ENCODE measurements around the gene COL20A1. TPM values are rescaled to one million over a fixed set of nuclear protein-coding genes. Genes with fewer than 3 reads are reported as not detected.
A peak's percentile ranks its signal among the peaks of the same experiment; 100 is the strongest.

The COL20A1 gene
- total RNA-seq, 2 experiments from 2014 or later: not detected

- CTCF ChIA-PET: no interaction called here
- no peak overlapping the region for H3K27ac Mint-ChIP-seq
- no peaks in the 10 kb centered on the region for H3K4me1 Mint-ChIP-seq
- peaks cover 6% of the 10 kb centered on the region for H3K9me3 Mint-ChIP-seq (ENCODE audit: low read depth)
- no peak for DNase-seq
- H3K36me3 Mint-ChIP-seq: peaks cover 3% of the 10 kb centered on the region
- ATAC-seq: no peak
- H3K27me3 Mint-ChIP-seq: no peaks in the 10 kb centered on the region
- no peak overlapping the region for H3K4me3 Mint-ChIP-seq
These were observed 57.8 kb downstream of the COL20A1 start for GRCh38 chr20:63350597-63351325.

GRCh38 chr20:63351326-63351700 lies 58.3 kb downstream of the COL20A1 start:
- Mint-ChIP-seq H3K9me3 (ENCODE audit: low read depth) (peaks cover 6% of the 10 kb centered on the region), H3K27ac (no peak overlapping the region), H3K4me1 (no peaks in the 10 kb centered on the region), H3K36me3 (peaks cover 3% of the 10 kb centered on the region), H3K4me3 (no peak overlapping the region), H3K27me3 (no peaks in the 10 kb centered on the region)
- ATAC-seq: no peak
- CTCF ChIA-PET: no interaction called here
- DNase-seq: no peak

DNA sequence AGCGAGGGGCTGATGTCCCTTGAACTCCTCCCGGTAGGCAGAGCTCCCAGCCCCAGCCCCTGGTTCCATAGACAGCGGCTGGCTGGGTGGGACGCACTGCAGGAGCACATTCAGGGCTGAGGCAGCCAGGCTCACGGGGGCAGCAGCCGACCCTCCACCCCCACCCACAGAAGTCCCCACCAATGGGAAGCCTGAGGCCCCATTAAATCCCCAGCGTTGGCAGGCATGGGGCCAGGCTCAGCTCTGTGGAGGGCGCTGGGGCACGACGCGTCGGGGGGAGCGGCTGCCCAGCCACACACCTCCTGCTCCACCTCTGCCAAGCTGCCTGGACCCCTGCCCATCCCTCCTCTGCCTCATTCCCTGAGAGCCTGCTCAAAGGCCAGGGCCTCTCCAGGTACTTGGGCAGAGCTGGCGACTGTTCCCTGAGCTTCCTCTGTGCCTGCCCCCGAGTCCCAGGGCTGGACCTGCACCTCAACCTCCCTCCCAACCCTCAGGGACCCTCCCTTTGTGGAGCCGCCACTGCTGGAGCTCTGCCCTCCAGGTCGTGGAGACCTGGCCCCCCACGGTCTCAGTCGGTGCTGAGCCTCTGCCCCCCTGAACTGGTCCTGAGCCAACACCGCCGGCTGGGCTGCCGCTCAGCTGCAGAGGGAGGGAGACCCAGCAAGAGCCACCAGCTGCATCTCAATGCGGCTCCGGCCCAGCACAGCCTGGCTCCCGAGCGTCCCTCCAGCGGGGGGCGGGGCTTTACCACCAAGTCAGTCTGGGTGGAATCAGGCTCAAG lies 59.0 kb downstream of the COL20A1 start:
- Mint-ChIP-seq H3K4me1 (no peaks in the 10 kb centered on the region), H3K9me3 (ENCODE audit: low read depth) (peaks cover 6% of the 10 kb centered on the region), H3K36me3 (peaks cover 3% of the 10 kb centered on the region), H3K27ac (no peak overlapping the region), H3K27me3 (no peaks in the 10 kb centered on the region), H3K4me3 (no peak overlapping the region)
- DNase-seq (no peak), ATAC-seq (no peak)
- CTCF ChIA-PET: no interaction called here

DNA sequence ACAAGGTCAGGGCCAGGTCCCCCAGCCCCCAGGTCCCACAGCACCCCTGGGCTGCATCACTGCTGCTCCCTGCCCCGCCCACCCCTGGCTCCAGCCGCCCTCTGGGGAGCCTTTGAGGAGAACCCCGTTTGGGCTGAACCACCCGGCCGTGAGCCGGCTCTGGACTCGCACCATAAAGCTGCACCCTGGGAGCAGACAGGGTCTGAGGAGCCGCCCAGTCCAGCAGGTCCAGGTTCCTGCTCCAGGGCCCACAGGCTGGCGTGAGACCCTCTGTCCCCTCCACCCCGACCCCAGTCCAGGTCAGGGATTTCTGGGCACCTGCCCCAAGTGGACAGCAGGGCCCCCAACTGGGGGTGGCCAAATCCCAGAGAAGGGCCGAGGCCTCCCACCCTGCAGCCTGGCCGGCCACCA lies 59.8 kb downstream of the COL20A1 start:
- CTCF ChIA-PET: no interaction called here
- H3K9me3 Mint-ChIP-seq (ENCODE audit: low read depth): peaks cover 6% of the 10 kb centered on the region
- no peaks in the 10 kb centered on the region for H3K27me3 Mint-ChIP-seq
- no peak overlapping the region for H3K4me3 Mint-ChIP-seq
- no peak overlapping the region for H3K27ac Mint-ChIP-seq
- H3K4me1 Mint-ChIP-seq: no peaks in the 10 kb centered on the region
- DNase-seq (no peak), ATAC-seq (no peak)
- peaks cover 3% of the 10 kb centered on the region for H3K36me3 Mint-ChIP-seq

- H3K4me3 Mint-ChIP-seq: no peak overlapping the region
- peaks cover 6% of the 10 kb centered on the region for H3K9me3 Mint-ChIP-seq (ENCODE audit: low read depth)
- peaks cover 3% of the 10 kb centered on the region for H3K36me3 Mint-ChIP-seq
- H3K27ac Mint-ChIP-seq: no peak overlapping the region
- DNase-seq: no peak
- peaks cover 5% of the 10 kb centered on the region for H3K27me3 Mint-ChIP-seq
- CTCF ChIA-PET: no interaction called here
- ATAC-seq: no peak
- H3K4me1 Mint-ChIP-seq: no peaks in the 10 kb centered on the region
These were observed 61.8 kb downstream of the COL20A1 start for GRCh38 chr20:63354636-63355350.

- DNase-seq: no peak
These were observed 62.9 kb downstream of the COL20A1 start for GRCh38 chr20:63355781-63356295.

DNA sequence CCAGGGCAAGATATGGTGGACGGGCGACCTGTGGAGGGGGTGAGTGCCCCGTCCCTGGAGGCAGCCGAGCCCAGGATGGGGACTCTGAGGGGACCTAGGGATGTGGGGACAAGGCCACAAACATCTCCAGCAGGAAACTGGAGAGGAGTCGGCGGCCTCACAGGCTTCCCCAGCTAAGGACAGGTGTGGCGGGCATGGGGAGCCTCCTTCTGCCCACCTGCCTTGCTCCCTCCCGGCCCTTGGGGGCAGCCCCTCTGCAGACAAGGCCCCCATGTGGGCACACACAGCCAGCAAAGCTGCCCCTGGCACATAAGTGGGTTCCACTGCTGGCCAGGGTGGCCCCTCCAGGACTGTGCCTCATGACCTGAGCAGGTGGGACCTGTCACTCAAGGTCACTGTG lies 63.5 kb downstream of the COL20A1 start:
- Mint-ChIP-seq H3K27ac (no peak overlapping the region), H3K27me3 (peaks cover 11% of the 10 kb centered on the region), H3K4me1 (no peaks in the 10 kb centered on the region), H3K4me3 (no peak overlapping the region), H3K36me3 (no peaks in the 10 kb centered on the region), H3K9me3 (ENCODE audit: low read depth) (no peaks in the 10 kb centered on the region)
- ATAC-seq (no peak), DNase-seq (no peak)
- CTCF ChIA-PET: no interaction called here

More at GRCh38 chr20:63355781-63356295, 62.9 kb downstream of the COL20A1 start:
- no peaks in the 10 kb centered on the region for H3K9me3 Mint-ChIP-seq (ENCODE audit: low read depth)
- H3K27ac Mint-ChIP-seq: no peak overlapping the region
- CTCF ChIA-PET: no interaction called here
- ATAC-seq: no peak
- no peaks in the 10 kb centered on the region for H3K36me3 Mint-ChIP-seq
- no peaks in the 10 kb centered on the region for H3K4me1 Mint-ChIP-seq
- no peak overlapping the region for H3K4me3 Mint-ChIP-seq
- peaks cover 11% of the 10 kb centered on the region for H3K27me3 Mint-ChIP-seq

GRCh38 chr20:63356931-63357879 lies 64.2 kb downstream of the COL20A1 start:
- H3K4me3 Mint-ChIP-seq: no peak overlapping the region
- H3K4me1 Mint-ChIP-seq: no peaks in the 10 kb centered on the region
- ATAC-seq (no peak), DNase-seq (no peak)
- CTCF ChIA-PET: no interaction called here
- H3K9me3 Mint-ChIP-seq (ENCODE audit: low read depth): no peaks in the 10 kb centered on the region
- peak overlapping the region; percentile 2 for H3K27ac Mint-ChIP-seq
- no peaks in the 10 kb centered on the region for H3K36me3 Mint-ChIP-seq
- peaks cover 14% of the 10 kb centered on the region for H3K27me3 Mint-ChIP-seq

DNA sequence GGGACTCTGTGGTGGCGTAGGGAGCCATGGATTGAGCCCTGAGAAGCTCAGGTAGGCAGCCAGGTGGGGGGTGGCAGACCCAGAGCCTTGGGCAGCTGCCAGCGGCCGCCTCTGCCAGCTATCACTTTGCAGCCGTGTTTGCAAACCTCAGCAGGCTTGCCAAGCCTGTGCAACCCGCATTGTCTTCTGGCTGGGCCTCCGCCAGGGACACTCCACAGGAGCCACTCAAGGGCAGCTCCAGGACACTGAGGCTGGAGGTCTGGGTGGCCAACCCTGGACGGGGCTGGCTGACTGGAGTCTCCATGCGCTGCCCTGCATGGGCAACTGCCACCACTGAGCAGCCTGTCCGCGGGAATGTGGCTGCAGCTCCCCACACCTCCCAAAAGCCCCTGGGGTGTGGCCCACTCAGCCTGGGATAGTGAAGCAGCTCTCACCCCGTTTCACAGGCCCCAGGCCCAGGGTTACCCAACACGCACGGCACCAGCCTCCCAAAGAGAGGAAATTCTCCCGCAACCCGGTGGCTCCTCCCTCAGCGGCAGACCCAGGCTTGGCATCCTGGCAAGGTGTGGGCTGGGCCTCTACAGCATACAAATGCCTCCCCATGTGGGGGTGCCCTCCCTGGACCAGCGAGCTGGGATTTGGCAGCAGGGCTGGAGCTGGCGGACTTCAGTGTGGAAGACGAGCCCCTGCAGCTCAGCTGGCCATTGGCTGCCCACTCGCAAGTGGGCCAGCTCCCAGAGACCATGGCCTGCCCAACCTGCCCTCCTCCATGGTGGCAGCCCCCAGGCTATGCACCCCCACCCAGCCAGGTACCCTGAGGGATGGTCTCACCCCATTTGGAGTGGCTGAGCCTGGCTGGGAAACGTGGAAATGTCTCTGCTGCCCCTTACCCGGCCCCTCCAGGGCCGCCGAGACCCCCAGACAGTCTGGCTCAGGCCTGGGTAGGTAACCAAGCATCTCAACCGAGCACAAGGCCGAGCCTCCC lies 65.2 kb downstream of the COL20A1 start:
- Mint-ChIP-seq H3K36me3 (no peaks in the 10 kb centered on the region), H3K4me1 (no peaks in the 10 kb centered on the region), H3K27ac (no peak overlapping the region), H3K27me3 (peaks cover 22% of the 10 kb centered on the region), H3K9me3 (ENCODE audit: low read depth) (no peaks in the 10 kb centered on the region), H3K4me3 (no peak overlapping the region)
- ATAC-seq: no peak
- DNase-seq: no peak
- CTCF ChIA-PET: no interaction called here

DNA sequence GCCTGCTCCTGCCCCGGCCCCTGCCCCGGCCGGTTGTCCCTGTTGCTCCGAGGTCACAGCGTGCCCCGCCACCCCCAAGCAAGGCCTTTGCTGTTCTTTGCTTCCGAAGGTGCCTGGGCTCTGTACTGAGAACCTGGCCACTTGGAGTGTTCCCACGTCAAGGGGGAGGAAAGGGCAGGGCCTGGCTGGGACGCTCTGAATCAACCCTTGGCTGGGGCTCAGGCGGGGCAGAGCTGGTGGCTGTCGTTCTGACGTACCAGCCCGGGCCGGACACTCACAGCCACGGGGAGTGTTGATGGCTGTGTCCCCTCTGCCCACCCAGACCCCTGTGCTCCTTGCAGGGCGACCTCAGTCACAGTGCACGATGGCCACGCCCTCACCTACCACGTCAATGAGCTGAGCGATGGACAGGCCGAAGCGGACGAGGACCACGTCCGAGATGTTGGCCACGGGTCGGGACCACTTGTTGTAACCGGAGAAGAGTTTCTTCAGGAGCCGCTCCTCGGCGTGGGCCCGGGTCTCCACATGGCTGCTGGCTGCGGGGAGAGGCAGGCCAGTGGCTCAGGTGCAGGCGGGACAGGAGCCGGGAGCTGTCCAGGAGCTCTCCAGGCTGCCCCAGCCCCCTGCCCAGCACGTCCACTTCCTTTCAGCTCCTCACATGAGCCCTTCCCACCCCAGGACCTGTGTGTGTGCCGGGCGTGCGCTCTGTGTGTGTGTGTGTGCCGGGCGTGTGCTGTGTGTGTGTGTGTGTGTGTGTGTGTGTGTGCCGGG lies 66.4 kb downstream of the COL20A1 start:
- CTCF ChIA-PET: no interaction called here
- DNase-seq (no peak), ATAC-seq (no peak)
- Mint-ChIP-seq H3K27me3 (peaks cover 22% of the 10 kb centered on the region), H3K4me3 (no peak overlapping the region), H3K36me3 (no peaks in the 10 kb centered on the region), H3K4me1 (no peaks in the 10 kb centered on the region), H3K27ac (no peak overlapping the region), H3K9me3 (ENCODE audit: low read depth) (no peaks in the 10 kb centered on the region)

DNA sequence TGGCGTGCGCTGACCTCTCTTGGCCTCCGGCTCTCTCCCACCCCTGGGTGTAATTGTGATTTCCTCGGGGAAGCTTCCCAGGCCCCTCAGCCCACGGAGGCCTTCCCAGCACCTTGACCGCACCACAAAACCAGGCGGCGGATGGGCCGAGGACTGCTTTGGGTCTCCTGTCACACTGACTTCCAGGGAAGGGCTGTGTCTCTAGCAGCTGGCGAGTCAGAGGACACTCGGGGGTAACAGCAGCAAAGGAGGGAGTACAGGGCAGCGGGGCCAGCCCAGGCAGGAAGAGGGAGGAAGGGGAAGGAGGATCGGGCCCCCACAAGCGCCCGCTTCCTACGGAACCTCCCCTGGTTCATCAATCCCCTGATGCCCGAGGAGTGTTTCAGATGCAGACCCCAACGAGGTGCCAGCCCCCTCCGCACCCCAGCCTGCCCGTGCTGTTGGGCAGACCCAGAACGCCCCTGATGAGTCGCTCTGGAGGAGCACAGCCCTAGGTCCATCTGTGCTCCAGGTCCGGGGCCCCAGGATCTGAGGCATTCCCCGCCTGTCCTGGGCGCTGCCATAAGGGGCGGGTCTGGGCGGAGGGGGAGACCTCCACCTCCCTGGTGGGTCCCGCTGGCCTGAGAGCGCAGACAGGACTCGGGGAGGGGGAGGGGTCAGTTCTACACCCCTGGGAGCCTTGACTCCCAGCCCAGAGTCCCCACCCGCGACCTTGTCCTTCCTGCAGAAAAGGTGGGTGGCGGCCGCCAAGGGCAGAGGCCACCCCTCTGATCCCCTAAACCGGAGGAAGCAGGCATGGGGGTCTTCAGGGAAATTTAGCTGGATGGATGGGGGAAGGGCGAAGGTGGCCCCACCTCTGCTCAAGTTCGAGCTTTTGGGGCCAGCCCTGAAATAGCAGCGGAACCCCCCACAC lies 67.2 kb downstream of the COL20A1 start:
- Mint-ChIP-seq H3K4me3 (no peak overlapping the region), H3K36me3 (no peaks in the 10 kb centered on the region), H3K27ac (no peak overlapping the region), H3K4me1 (no peaks in the 10 kb centered on the region), H3K27me3 (peaks cover 22% of the 10 kb centered on the region), H3K9me3 (ENCODE audit: low read depth) (no peaks in the 10 kb centered on the region)
- CTCF ChIA-PET: interaction anchor here (1.7 kb wide), 1 partner anchor 137 kb away, joined by 5 read pairs; no protein-coding TSS in a partner anchor
- ATAC-seq: no peak
- DNase-seq: no peak

Measured in activated CD8-positive, alpha-beta memory T cell treated with anti-CD3 and anti-CD28 coated beads, Interleukin-2, amount 10 ng/mL, durations not matched to agents 7 days and 5 days (primary cell).